ENCODE measurements around the gene PMCH. TPM values are rescaled to one million over a fixed set of nuclear protein-coding genes. Genes with fewer than 3 reads are reported as not detected.
"Not testable (repeated sequence)": the region's sequence is repeated elsewhere in the genome, so short reads cannot be mapped to it uniquely, and the experiment has no call there.

Gene PMCH
- total RNA-seq, 1 experiment from 2014 or later: not detected

- no peak for TF ChIP-seq EZH2 (IDR thresholded peaks at IDR 0.05; ENCODE audit: low read depth)
- TF ChIP-seq CTCF (conservative IDR thresholded peaks at IDR 0.05): no peak
- no peaks in the 10 kb centered on the region for H3K79me2 ChIP-seq (ENCODE audit: low read depth)
- no peaks in the 10 kb centered on the region for H4K20me1 ChIP-seq (ENCODE audit: insufficient read depth)
- H3K27me3 ChIP-seq (ENCODE audit: insufficient read depth, low read depth): no peaks in the 10 kb centered on the region
- H3K27ac ChIP-seq: no peak overlapping the region
- intact Hi-C loops (cut with micrococcal nuclease; ENCODE audit: unreplicated experiment): loop anchor here (10.0 kb wide), 1 partner anchor 1229 kb away; no protein-coding TSS in a partner anchor
- H3K36me3 ChIP-seq (ENCODE audit: low read depth): no peaks in the 10 kb centered on the region
- BruUV-seq (replicated peaks): no TSS peak
- H2AFZ ChIP-seq: no peak overlapping the region
- H3K4me1 ChIP-seq (replicated peaks; ENCODE audit: insufficient read depth): no peaks in the 10 kb centered on the region
- DNase-seq: no peak
- POLR2A ChIA-PET (ENCODE audit: unreplicated experiment): no interaction called here
- H3F3A ChIP-seq (ENCODE audit: insufficient read depth, low read depth): no peaks in the 10 kb centered on the region
- no peaks in the 10 kb centered on the region for H3K9me3 ChIP-seq (ENCODE audit: insufficient read depth, low read depth)
- CTCF ChIA-PET: no interaction called here
- no peaks in the 10 kb centered on the region for H3K9me2 ChIP-seq (ENCODE audit: insufficient read depth)
- H3K4me3 ChIP-seq: no peak overlapping the region
- H3K4me2 ChIP-seq: no peak overlapping the region
Observed at GRCh38 chr12:102163383-102163782, 34.2 kb downstream of the PMCH start.

GRCh38 chr12:102155206-102155605 is 42.4 kb downstream of the PMCH start:
- H3K4me1 ChIP-seq (replicated peaks; ENCODE audit: insufficient read depth); H4K20me1 ChIP-seq (ENCODE audit: insufficient read depth); H3K36me3 ChIP-seq (ENCODE audit: low read depth); H3K27ac ChIP-seq; H3K9me3 ChIP-seq (ENCODE audit: insufficient read depth, low read depth); CTCF ChIA-PET; DNase-seq; intact Hi-C loops (cut with micrococcal nuclease; ENCODE audit: unreplicated experiment); H3K4me2 ChIP-seq; H2AFZ ChIP-seq; H3K4me3 ChIP-seq; H3K79me2 ChIP-seq (ENCODE audit: low read depth); H3F3A ChIP-seq (ENCODE audit: insufficient read depth, low read depth); H3K9me2 ChIP-seq (ENCODE audit: insufficient read depth); POLR2A ChIA-PET (ENCODE audit: unreplicated experiment); BruUV-seq (replicated peaks); H3K27me3 ChIP-seq (ENCODE audit: insufficient read depth, low read depth): not testable (repeated sequence)

DNA sequence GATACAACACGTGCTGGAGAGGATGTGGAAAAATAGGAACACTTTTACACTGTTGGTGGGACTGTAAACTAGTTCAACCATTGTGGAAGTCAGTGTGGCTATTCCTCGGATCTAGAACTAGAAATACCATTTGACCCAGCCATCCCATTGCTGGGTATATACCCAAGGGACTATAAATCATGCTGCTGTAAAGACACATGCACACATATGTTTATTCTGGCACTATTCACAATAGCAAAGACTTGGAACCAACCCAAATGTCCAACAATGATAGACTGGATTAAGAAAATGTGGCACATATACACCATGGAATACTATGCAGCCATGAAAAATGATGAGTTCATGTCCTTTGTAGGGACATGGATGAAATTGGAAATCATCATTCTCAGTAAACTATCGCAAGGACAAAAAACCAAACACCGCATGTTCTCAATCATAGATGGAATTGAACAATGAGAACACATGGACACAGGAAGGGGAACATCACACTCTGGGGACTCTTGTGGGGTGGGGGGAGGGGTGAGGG is 50.5 kb downstream of the PMCH start:
- H3K4me3 ChIP-seq; H3K4me2 ChIP-seq; H3K36me3 ChIP-seq (ENCODE audit: low read depth); H3K27me3 ChIP-seq (ENCODE audit: insufficient read depth, low read depth); H2AFZ ChIP-seq; H3K9me2 ChIP-seq (ENCODE audit: insufficient read depth); CTCF ChIA-PET; H4K20me1 ChIP-seq (ENCODE audit: insufficient read depth); POLR2A ChIA-PET (ENCODE audit: unreplicated experiment); H3K4me1 ChIP-seq (replicated peaks; ENCODE audit: insufficient read depth); H3K27ac ChIP-seq; H3K9me3 ChIP-seq (ENCODE audit: insufficient read depth, low read depth); BruUV-seq (replicated peaks); DNase-seq; intact Hi-C loops (cut with micrococcal nuclease; ENCODE audit: unreplicated experiment); H3F3A ChIP-seq (ENCODE audit: insufficient read depth, low read depth); H3K79me2 ChIP-seq (ENCODE audit: low read depth): not testable (repeated sequence)

Other genes with a start within 250 kb of the PMCH start
- 20.9 and 29.7 TPM in 2 replicates for gene WASHC3, start 135.8 kb downstream of the PMCH start, total RNA-seq (2021)
- 48.2 and 72.4 TPM in 2 replicates for gene NUP37, start 77.7 kb downstream of the PMCH start, total RNA-seq (2021)
- 12.8 and 16.2 TPM in 2 replicates for gene PARPBP, start 77.7 kb downstream of the PMCH start, total RNA-seq (2021)